HG03066 (cell line): Measurements from ENCODE around the gene CD8A.

ENCODE experiments used
- ATAC-seq: cut with Tn5 transposase; IDR thresholded peaks from one replicate; pipeline ENCODE4 v1.9.1; 2021; ENCODE audit warnings: low read depth; ENCODE audit not compliant: unreplicated experiment

Gene CD8A

GRCh38 chr2:86781363-86781762, 9.3 kb downstream of the CD8A start:
- no peak for ATAC-seq

GRCh38 chr2:86779971-86780370, 10.7 kb downstream of the CD8A start:
- ATAC-seq: no peak

- ATAC-seq: no peak
These were observed 11.8 kb downstream of the CD8A start for GRCh38 chr2:86778957-86779356.

DNA sequence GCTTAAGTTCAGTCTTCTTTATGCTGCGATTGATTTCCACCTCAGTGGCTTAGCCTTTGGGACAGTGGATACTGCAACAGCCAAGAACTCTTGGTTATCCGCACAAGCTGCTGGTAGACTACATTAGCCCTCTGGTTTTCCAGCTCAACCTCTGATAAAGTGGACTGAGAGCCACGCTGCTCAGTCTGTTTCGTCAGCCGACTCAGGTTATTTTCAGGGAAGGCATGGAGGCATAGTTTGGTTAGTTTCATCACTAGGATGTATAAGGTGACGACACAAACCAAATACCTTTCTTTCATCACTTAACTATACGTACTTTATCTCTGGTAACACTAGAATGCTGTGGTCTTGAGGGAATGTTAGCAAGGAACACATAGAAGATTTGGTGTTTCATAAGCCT, 14.2 kb downstream of the CD8A start:
- no peak for ATAC-seq

DNA sequence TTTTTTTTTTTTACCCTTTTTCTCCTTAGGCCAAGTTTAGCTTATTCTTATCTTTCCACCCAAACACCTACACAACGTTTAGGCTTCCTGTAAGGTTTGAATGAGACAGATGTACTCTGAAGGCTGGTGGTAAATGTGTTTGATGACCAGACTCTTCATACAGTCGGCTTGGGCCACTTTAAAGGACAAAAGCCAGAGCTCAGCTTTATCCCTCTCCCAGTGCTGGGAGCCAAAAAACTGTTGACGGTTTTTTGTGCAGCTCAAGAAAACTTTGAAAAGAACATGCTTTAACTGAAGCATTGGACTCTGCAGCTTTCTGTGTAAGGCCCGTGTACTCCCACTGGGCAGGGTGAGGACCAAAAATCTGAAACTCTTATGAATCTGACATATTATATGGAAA, 15.4 kb downstream of the CD8A start:
- no peak for ATAC-seq

GRCh38 chr2:86774862-86775261, 15.9 kb downstream of the CD8A start:
- no peak for ATAC-seq

GRCh38 chr2:86772611-86773010, 18.1 kb downstream of the CD8A start:
- ATAC-seq: no peak

DNA sequence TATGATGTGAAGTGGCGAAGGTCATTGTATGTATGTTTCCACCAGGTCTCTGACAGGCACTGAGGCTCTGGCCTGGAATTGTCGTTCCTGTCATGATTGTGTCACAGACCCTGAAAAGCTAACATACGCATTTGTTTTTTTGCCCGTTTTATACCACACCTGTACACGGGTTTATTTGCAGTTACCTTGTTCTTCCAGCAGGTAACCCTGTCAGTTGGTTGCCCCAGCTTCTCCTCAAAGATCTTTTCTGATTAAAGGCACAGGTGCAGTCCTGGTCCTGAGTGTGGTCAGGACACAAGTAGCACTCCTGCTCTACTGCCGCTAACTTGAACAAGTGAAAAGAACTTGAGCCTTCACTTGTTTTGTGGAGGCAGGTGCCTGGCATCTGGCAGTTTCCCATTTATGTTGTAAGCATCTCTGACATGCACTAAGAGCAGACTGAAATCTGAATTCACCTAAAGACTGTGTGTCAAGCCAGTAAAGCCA, 19.9 kb downstream of the CD8A start:
- ATAC-seq: no peak

GRCh38 chr2:86769838-86770237, 20.9 kb downstream of the CD8A start:
- no peak for ATAC-seq

- no peak for ATAC-seq
These were observed 22.3 kb downstream of the CD8A start for GRCh38 chr2:86768189-86768949.

DNA sequence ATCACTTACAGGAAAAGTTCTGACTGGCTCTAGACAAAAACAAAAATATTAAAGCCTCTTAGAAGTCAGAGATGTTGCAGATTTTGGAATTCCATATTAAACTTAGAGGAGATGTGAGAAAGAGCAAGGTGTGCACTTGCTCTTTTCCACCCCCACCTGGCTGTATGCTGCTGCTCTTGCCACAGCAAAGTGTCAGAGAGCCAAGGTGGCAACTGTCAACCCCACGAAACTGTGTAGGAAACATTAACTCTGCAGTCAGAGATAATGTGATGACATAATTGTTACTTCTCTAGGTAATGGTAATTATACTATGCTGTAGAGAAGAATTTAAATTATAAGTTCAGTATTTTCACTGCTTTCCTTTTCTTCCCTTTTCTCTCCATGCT, 25.4 kb downstream of the CD8A start:
- ATAC-seq: no peak

DNA sequence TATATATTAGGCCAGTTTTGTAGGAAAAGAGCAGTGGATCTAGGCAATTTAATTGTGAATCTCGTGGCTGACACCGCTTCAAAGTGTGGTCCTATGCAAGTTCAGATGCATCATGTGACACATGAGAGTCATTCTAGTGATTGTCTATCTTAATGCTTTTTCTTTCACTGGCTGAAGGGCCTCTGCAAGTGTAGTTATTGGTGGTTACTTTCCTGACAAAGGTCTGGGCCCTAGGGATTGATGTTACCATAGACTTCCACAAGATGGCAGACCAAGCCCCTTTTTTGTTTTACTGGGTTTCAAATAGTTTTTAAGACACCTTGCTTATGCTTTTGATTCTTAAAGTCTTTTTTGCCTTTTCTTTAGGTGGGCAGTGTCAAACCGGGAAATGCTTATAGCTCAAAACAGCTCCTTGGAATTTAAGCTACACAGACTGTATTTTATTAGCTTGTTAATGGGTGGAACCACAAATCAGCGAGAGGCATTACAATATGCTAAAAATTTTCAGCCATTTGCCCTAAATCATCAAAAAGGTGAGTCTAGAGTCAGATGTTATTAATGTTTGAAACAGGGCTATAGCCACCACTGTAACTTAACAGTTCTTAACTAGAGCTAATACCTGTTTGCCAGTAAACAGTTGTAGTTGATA, 25.9 kb downstream of the CD8A start:
- ATAC-seq: no peak

DNA sequence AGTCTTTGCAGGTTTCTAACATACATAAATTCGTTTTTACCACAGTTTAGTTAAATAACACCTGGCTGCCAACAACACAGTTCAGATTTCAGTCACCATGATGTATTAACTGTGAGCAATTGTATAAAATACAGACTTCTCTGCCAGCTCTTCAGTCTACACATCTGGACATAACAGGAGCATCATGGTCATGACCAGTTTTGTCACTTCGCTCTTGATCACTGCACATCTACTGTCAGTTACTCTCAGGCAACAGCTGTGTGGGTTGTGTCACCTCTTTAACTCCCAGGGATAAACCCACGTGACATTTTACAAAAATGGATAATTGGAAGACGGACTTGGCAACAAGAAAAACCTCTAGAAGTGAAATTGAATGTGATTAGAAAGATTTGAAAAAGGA, 30.3 kb downstream of the CD8A start:
- ATAC-seq: no peak

DNA sequence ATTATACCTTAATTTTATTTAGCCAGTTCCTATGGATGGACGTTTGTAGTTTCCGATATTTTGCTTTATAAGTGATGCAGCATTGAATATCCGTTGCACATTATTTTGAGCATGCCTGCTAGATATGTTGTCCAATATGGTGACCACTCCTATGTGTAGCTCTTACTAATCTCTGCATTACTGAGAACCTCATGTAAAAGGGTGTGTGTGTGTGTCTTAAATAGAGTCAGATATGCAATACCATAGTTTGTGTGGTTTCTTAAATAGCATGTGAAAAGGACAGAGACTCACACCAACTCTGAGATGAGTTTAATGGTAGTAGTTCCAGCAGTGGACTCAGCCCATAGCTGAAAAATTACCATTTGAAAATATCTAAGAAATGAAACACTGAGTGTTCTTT, 32.3 kb downstream of the CD8A start:
- ATAC-seq: no peak

DNA sequence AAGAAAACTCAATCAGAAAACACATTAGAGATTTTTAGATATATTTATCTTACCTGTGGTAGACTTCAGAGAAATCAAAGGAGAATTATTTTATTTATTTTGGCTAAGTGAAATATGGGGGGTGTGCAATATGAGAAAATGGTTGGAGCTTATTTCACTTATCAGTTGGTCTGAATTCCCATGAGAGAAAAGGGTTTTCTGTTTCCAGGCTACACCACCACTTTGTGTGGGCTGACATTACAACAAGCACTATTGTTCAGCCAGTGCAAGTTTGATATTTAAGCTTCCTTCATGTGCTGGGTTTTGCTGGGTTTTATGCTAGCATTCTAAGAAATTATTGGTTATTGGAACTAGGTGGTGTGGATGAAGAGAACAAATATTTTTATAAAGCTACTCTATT, 37.1 kb downstream of the CD8A start:
- no peak for ATAC-seq

GRCh38 chr2:86752934-86753333, 37.8 kb downstream of the CD8A start:
- ATAC-seq: no peak

DNA sequence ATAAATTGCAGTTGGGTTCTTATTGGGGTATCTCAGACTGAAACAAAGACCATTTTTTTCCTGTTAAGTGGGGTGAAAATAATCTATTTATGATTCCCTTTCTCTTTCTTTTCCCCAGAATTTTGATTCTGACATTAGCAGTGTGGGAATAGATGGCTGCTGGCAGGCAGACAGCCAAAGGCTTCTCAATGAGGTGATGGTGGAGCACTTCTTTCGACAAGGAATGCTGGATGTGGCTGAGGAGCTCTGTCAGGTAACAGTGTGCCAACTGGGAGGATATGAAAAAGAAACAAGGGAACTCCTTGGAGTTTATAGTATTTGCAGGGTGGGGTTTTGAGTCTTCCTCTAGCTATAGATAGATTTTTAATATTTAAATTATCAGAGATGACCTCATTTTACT, 38.9 kb downstream of the CD8A start:
- ATAC-seq: no peak

GRCh38 chr2:86750240-86750839, 40.4 kb downstream of the CD8A start:
- no peak for ATAC-seq

DNA sequence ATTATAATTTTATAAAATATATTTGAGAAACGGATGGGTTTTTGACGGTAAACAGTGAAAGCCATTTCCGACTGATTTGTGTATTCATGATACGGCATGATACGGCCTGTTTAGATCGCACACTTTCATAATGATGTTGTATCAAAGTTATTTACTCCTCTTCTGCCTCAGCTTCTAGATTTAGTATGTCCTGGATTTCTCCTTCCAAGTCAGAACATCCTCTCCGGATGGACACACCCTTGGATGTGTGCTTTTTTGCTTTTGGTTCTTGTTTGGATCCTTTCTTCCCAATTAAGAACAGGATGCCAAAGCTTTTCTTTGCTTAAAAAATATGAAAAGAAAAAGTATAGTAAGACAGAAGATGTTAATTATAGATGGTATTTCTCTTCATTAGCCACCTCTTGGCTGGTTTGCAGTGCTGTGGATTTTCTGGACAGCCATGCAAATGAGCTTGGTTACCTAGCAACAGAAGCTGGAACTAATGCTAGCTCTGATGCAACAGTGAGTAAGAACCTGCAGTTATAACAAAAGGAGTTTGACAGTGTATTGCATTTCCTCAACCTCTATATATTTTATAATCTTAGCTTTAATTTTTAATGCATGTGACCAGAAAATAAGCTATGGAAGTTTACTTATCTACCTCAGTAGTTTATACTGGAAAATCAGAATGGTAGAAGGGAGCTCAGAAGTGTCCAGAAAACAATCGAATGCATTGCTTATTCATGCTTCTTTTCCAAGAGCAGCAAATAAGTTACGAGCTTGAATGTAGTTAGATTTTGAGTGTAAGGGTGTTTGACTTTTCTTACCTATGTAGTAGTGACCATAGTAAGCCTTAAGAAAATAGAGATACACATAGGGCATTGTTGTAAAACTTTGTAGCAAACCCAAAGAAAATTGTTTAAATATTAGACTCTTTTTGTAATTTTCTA, 42.7 kb downstream of the CD8A start:
- no peak for ATAC-seq

DNA sequence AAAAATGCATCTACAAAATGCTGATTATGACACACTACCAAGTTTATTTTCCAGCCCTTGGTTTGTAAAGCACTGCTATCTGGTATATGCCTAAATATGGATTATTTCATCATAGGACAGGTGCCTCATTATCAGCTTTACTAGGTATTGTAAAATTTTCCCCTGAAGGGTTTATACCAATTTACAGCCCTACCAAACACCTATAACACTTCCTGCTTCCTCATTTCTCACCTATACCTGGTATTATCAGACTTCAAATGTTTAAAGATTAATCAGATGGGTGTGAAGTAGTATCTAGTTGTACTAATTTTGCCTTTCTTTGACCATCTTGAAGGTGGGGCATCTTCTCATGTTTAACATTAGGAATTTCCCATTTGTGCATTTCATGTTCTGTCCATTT, 43.8 kb downstream of the CD8A start:
- ATAC-seq: no peak

DNA sequence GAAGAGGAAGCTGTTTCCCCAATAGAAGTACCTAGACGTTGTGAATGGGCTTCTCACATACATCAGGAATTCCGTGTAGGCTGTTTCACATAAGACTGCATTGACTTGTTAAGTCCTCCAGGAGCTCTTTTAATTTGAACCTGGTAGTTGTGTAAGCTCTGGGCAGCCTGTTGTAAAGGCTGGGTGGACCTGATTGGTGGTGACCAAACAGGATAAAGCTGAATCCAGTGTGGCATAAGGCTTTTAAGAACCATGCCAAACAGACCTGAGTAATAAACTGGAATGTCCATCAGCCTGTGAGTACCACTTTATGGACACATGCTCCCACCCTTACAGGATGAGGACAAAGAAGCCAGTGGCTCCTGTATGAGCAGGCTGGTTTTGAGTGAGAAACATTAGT, 46.6 kb downstream of the CD8A start:
- no peak for ATAC-seq
